T-cell (primary cell): ENCODE data around the gene CAMK1D. TPM values are rescaled to one million over a fixed set of nuclear protein-coding genes. Genes with fewer than 3 reads are reported as not detected.

ENCODE experiments used
- ATAC-seq, 4 experiments: fragments of 200-7000 bp in 3 of 4; fragments of 150-1000 bp in 1 of 4; cut with Tn5 transposase; replicated peaks in 1 of 4; 1 replicate in 3 of 4; 2 replicates in 1 of 4; pipeline ENCODE4 v1.10.0; 2021; ENCODE audit warnings: moderate library complexity in 3 of 4, mild to moderate bottlenecking in 2 of 4, moderate number of reproducible peaks in 1 of 4
- CTCF ChIA-PET, 2 donors: fragments of 300-600 bp; sonication (Branson Sonifier 250); formaldehyde crosslinking; loops; one replicate each; lab custom pipeline; 2022; ENCODE audit warnings: antibody characterized with exemption in 2 of 2; lab: Charles Lee
- POLR2A ChIA-PET, 2 donors: fragments of 300-600 bp; sonication (Branson Sonifier 250); formaldehyde crosslinking; loops; one replicate each; lab custom pipeline; 2022; ENCODE audit warnings: antibody characterized with exemption in 2 of 2; lab: Charles Lee
- DNase-seq, 35 experiments: peaks; one replicate each; pipeline versions ENCODE4 v3.0.0 to v3.0.0-alpha.2; 2013 to 2023
- H3K27ac ChIP-seq: one replicate; pipeline ENCODE4 v1.5.1; 2013; ENCODE audit warnings: low read length
- H3K27me3 ChIP-seq, 2 experiments: replicated peaks in 1 of 2; 1 replicate in 1 of 2; 2 replicates in 1 of 2; pipeline versions ENCODE4 v1.6.1 to v1.7.0; 2013; ENCODE audit warnings: low read length in 1 of 2, mixed read lengths in 1 of 2; ENCODE audit not compliant: control insufficient read depth in 2 of 2, insufficient read depth in 2 of 2; ENCODE audit errors: extremely low read depth in 1 of 2
- H3K36me3 ChIP-seq, 2 donors: 1 replicate in 1 of 2; 2 replicates in 1 of 2; pipeline versions ENCODE4 v1.6.1 to v1.7.0; 2013; ENCODE audit warnings: low read length in 1 of 2; ENCODE audit not compliant: control insufficient read depth in 2 of 2, insufficient read depth in 1 of 2; ENCODE audit errors: extremely low read depth in 1 of 2
- H3K4me1 ChIP-seq, 2 experiments: 1 replicate in 1 of 2; 2 replicates in 1 of 2; pipeline versions ENCODE4 v1.6.1 to v1.7.0; 2013; ENCODE audit warnings: low read length in 2 of 2, mixed read lengths in 1 of 2; ENCODE audit not compliant: insufficient read depth in 2 of 2, control insufficient read depth in 1 of 2; ENCODE audit errors: extremely low read depth in 1 of 2
- H3K4me3 ChIP-seq, 2 donors: 1 replicate in 1 of 2; 2 replicates in 1 of 2; pipeline versions ENCODE4 v1.5.1 to v1.7.0; 2013; ENCODE audit warnings: mild to moderate bottlenecking in 2 of 2, low read length in 1 of 2, moderate library complexity in 1 of 2; ENCODE audit not compliant: control insufficient read depth in 1 of 2; ENCODE audit errors: extremely low read depth in 1 of 2
- H3K9me3 ChIP-seq: 2 replicates; pipeline ENCODE4 v1.7.0; 2013
- H3K27ac Mint-ChIP-seq, 2 donors: one replicate each; pipeline ENCODE4 v1.8.0; 2020 to 2021; ENCODE audit warnings: mild to moderate bottlenecking in 2 of 2, mixed read lengths in 2 of 2
- H3K27me3 Mint-ChIP-seq, 2 donors: one replicate each; pipeline ENCODE4 v1.8.0; 2021 to 2022; ENCODE audit warnings: mixed read lengths in 2 of 2
- H3K36me3 Mint-ChIP-seq: one replicate; pipeline ENCODE4 v1.8.0; 2021; ENCODE audit warnings: mixed read lengths
- H3K4me1 Mint-ChIP-seq, 3 donors: one replicate each; pipeline ENCODE4 v1.8.0; 2020 to 2022; ENCODE audit warnings: mixed read lengths in 3 of 3, mild to moderate bottlenecking in 1 of 3
- H3K4me3 Mint-ChIP-seq, 3 donors: one replicate each; pipeline ENCODE4 v1.8.0; 2020 to 2022; ENCODE audit warnings: mild to moderate bottlenecking in 3 of 3, mixed read lengths in 3 of 3, moderate library complexity in 3 of 3
- H3K9me3 Mint-ChIP-seq, 3 donors: one replicate each; pipeline ENCODE4 v1.8.0; 2020 to 2022; ENCODE audit warnings: mixed read lengths in 3 of 3
- WGBS: methylation state at CpG from one replicate; pipeline ENCODE4 v1.1.5; 2013; ENCODE audit warnings: missing lambda C conversion rate; ENCODE audit not compliant: insufficient coverage; 5-methylcytosine and 5-hydroxymethylcytosine counted together
- total RNA-seq, 35 experiments: library from RNA in 6 of 35; stranded (reverse) in 6 of 35; fragments of 120-200 nt in 1 of 35; gene quantifications; one replicate each; pipeline versions ENCODE4 v1.2.1 to v1.2.4 and lab custom pipeline; 2013 to 2026

Gene CAMK1D
- total RNA-seq, 5 donors from 2014 or later (not counting 1 experiment from before 2014, with no cell fraction given) = 16.8 to 31.3 (median 23.6) TPM

GRCh38 chr10:12389154-12389734, 39.9 kb downstream of the CAMK1D start:
- 80% methylated on average over 13 of the region's 17 CpGs for WGBS
- Mint-ChIP-seq H3K36me3 (peaks cover 13% of the 10 kb centered on the region), H3K9me3 (peaks cover 0 to 12% (median 6%) of the 10 kb centered on the region in 3 donors), H3K4me1 (peaks cover 42 to 57% (median 43%) of the 10 kb centered on the region in 3 donors), H3K27me3 (no peaks in the 10 kb centered on the region), H3K4me3 (no peak overlapping the region), H3K27ac (no peak overlapping the region)
- DNase-seq (no peak), ATAC-seq (no peak)
- peaks cover 0 to 19% of the 10 kb centered on the region in 2 experiments for H3K4me1 ChIP-seq
- POLR2A ChIA-PET = no interaction called here
- no peak overlapping the region for H3K27ac ChIP-seq
- H3K4me3 ChIP-seq = no peak overlapping the region
- H3K36me3 ChIP-seq = no peaks in the 10 kb centered on the region
- no peaks in the 10 kb centered on the region for H3K9me3 ChIP-seq
- CTCF ChIA-PET = interaction anchor here in 1 of 2 donors (0.7 kb wide), 1 partner anchor 37 kb away, joined by 3 read pairs; no protein-coding TSS in a partner anchor
- H3K27me3 ChIP-seq = no peaks in the 10 kb centered on the region

DNA sequence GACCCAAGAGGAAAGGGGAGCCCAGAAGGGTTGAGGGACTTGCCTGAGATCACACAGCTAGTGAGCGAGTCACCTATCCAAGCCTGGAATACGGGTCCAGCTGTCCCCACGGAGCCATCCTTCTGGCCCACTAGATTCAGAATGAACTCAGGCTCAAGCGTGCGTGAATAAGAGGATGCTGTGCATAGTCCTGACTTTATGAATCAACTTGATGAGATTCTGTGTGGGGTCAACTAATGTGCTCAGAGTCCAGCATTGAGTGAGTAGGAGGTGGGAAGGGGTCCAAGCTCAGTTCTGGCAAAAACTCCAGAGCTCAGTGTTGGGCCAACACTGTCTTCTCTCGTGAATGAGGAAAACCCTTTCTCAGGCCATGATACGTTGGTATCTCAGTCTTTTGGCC, 41.4 kb downstream of the CAMK1D start:
- peaks cover 40 to 56% (median 42%) of the 10 kb centered on the region in 3 donors for H3K4me1 Mint-ChIP-seq
- WGBS = 98% methylated on average over 5 of the region's 7 CpGs
- Histone ChIP-seq H3K4me1 (peaks cover 0 to 19% of the 10 kb centered on the region in 2 experiments), H3K27ac (no peak overlapping the region), H3K9me3 (no peaks in the 10 kb centered on the region), H3K36me3 (no peaks in the 10 kb centered on the region), H3K4me3 (no peak overlapping the region), H3K27me3 (no peaks in the 10 kb centered on the region)
- no peak for DNase-seq
- H3K9me3 Mint-ChIP-seq = no peaks in the 10 kb centered on the region
- ATAC-seq = no peak
- no peak overlapping the region for H3K4me3 Mint-ChIP-seq
- H3K36me3 Mint-ChIP-seq = peaks cover 3% of the 10 kb centered on the region
- H3K27ac Mint-ChIP-seq = no peak overlapping the region
- CTCF ChIA-PET = no interaction called here
- POLR2A ChIA-PET = no interaction called here
- no peaks in the 10 kb centered on the region for H3K27me3 Mint-ChIP-seq

DNA sequence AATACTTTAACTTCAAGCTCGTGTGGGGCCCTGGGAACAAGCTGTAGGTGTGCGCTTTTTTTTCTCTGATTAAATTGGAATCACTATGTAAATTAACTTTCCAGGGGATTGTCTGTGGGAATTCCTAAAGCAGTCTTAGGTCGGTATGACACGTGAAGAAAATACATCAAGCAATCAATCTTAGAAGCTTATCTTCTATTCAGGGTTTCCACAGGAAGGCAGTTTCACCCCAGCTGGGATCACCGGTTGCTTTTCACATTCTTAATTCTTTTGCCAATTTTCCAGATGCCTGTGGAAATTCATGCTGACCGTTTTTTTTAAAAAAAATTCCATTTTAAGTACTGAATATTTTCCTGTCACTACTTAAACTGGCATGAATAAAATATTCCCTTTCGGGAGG, 41.9 kb downstream of the CAMK1D start:
- Histone ChIP-seq H3K4me1 (peaks cover 0 to 19% of the 10 kb centered on the region in 2 experiments), H3K9me3 (no peaks in the 10 kb centered on the region), H3K36me3 (no peaks in the 10 kb centered on the region), H3K27ac (no peak overlapping the region), H3K27me3 (no peaks in the 10 kb centered on the region), H3K4me3 (no peak overlapping the region)
- Mint-ChIP-seq H3K36me3 (peaks cover 3% of the 10 kb centered on the region), H3K9me3 (no peaks in the 10 kb centered on the region), H3K4me3 (no peak overlapping the region), H3K4me1 (peaks cover 41 to 58% (median 43%) of the 10 kb centered on the region in 3 donors), H3K27ac (no peak overlapping the region), H3K27me3 (no peaks in the 10 kb centered on the region)
- no peak for DNase-seq
- POLR2A ChIA-PET = no interaction called here
- WGBS = 80% methylated on average over 2 of the region's 7 CpGs
- ATAC-seq = no peak
- CTCF ChIA-PET = no interaction called here

- DNase-seq (no peak), ATAC-seq (no peak)
- Histone ChIP-seq H3K27me3 (no peaks in the 10 kb centered on the region), H3K36me3 (no peaks in the 10 kb centered on the region), H3K27ac (no peak overlapping the region), H3K4me3 (no peak overlapping the region), H3K9me3 (no peaks in the 10 kb centered on the region), H3K4me1 (peaks cover 0 to 8% of the 10 kb centered on the region in 2 experiments)
- Mint-ChIP-seq H3K27ac (no peak overlapping the region), H3K4me1 (peaks cover 39 to 61% (median 42%) of the 10 kb centered on the region in 3 donors), H3K4me3 (no peak overlapping the region), H3K9me3 (no peaks in the 10 kb centered on the region), H3K27me3 (no peaks in the 10 kb centered on the region), H3K36me3 (peaks cover under 1% of the 10 kb centered on the region)
- ChIA-PET POLR2A (no interaction called here), CTCF (no interaction called here)
- WGBS = 98% methylated on average over 9 of the region's 13 CpGs
These were observed 44.5 kb downstream of the CAMK1D start for GRCh38 chr10:12393831-12394230.

GRCh38 chr10:12394241-12395033, 45.1 kb downstream of the CAMK1D start:
- H3K36me3 ChIP-seq = no peaks in the 10 kb centered on the region
- H3K27ac ChIP-seq = no peak overlapping the region
- Mint-ChIP-seq H3K36me3 (no peaks in the 10 kb centered on the region), H3K27ac (no peak overlapping the region), H3K9me3 (no peaks in the 10 kb centered on the region), H3K27me3 (no peaks in the 10 kb centered on the region), H3K4me3 (no peak overlapping the region), H3K4me1 (peaks cover 35 to 60% (median 39%) of the 10 kb centered on the region in 3 donors)
- ChIA-PET CTCF (interaction anchor here in 1 of 2 donors (0.6 kb wide), 2 partner anchors 127 to 165 kb away, joined by 3 to 5 read pairs; no protein-coding TSS in a partner anchor), POLR2A (interaction anchor here in 1 of 2 donors (0.6 kb wide), 1 partner anchor 24 kb away, joined by 4 read pairs; no protein-coding TSS in a partner anchor)
- ATAC-seq (no peak), DNase-seq (no peak)
- peaks cover 0 to 4% of the 10 kb centered on the region in 2 experiments for H3K4me1 ChIP-seq
- no peak overlapping the region for H3K4me3 ChIP-seq
- no peaks in the 10 kb centered on the region for H3K9me3 ChIP-seq
- H3K27me3 ChIP-seq = no peaks in the 10 kb centered on the region
- 77% methylated on average over 2 of the region's 8 CpGs for WGBS

DNA sequence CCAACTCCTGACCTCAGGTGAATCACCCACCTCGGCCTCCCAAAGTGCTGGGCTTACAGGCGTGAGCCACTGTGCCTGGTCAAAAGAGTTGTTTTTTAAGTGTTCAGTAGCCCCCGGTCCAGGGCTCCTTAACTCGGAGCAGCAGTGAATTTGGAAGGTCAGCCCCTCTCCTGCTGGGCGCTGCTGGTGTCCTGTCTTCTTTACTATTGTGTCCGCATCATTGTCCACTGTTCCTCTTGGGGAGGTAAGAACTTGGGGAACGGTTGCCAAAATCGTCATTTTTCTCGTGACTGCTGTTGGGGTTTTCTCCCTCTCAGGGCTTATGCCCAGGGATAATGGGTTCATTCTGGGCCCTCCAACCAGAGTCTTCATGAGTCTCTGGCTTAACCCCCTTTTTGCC, 46.7 kb downstream of the CAMK1D start:
- no peak overlapping the region for H3K4me3 ChIP-seq
- Mint-ChIP-seq H3K36me3 (no peaks in the 10 kb centered on the region), H3K4me3 (no peak overlapping the region), H3K9me3 (no peaks in the 10 kb centered on the region), H3K4me1 (peaks cover 20 to 44% (median 28%) of the 10 kb centered on the region in 3 donors), H3K27ac (no peak overlapping the region), H3K27me3 (no peaks in the 10 kb centered on the region)
- no peaks in the 10 kb centered on the region for H3K27me3 ChIP-seq
- H3K9me3 ChIP-seq = no peaks in the 10 kb centered on the region
- no peaks in the 10 kb centered on the region for H3K36me3 ChIP-seq
- no peak overlapping the region for H3K27ac ChIP-seq
- DNase-seq = no peak
- no peak for ATAC-seq
- ChIA-PET POLR2A (no interaction called here), CTCF (no interaction called here)
- H3K4me1 ChIP-seq = no peaks in the 10 kb centered on the region
- WGBS = 96% methylated on average over 8 of the region's 9 CpGs
